ENCODE results near the gene CCDC8. TPM values are rescaled to one million over a fixed set of nuclear protein-coding genes. Genes with fewer than 3 reads are reported as not detected.
"Not testable (repeated sequence)": the region's sequence is repeated elsewhere in the genome, so short reads cannot be mapped to it uniquely, and the experiment has no call there.

Gene CCDC8
- total RNA-seq, 1 experiment from 2014 or later: 27.5 TPM

DNA sequence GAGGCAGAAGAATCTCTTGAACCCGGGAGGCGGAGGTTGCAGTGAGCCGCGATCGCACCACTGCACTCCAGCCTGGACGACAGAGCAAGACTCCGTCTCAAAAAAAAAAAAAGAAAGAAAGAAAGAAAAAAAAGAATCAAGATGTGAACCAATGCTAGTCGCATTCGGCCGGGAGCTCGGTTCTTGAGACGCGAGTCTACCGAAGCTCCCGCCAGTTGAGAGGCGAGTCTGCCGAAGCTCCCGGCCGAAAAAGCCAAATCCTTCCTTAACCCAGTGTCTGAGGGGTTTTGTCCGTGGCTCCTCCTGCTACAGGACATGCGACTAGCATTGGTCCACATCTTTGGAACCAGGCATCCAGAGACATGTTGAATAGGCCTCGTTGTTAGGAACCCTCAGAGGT, 1.5 kb upstream of the CCDC8 start:
- not testable (repeated sequence) for H2BK5ac ChIP-seq (ENCODE audit: insufficient read length, low read length); H3K4me1 ChIP-seq (ENCODE audit: insufficient read depth, low read length); H3T11ph ChIP-seq (ENCODE audit: low read length); H3K4ac ChIP-seq (ENCODE audit: low read depth, low read length); H3K27ac ChIP-seq (ENCODE audit: insufficient read length, low read depth, low read length); H3K9me3 Mint-ChIP-seq; H3K56ac ChIP-seq (ENCODE audit: insufficient read length, low read depth, low read length); H4K5ac ChIP-seq (ENCODE audit: insufficient read length, low read depth, low read length); H4K91ac ChIP-seq (ENCODE audit: insufficient read length, low read depth, low read length); H3K14ac ChIP-seq (ENCODE audit: insufficient read depth, low read length); H3K23ac ChIP-seq (ENCODE audit: insufficient read length, low read depth, low read length); H4K20me1 ChIP-seq (ENCODE audit: control insufficient read depth, insufficient read depth, insufficient read length); H2AFZ ChIP-seq (ENCODE audit: low read length); H3K27ac Mint-ChIP-seq; H3K27me3 ChIP-seq (ENCODE audit: insufficient read depth, low read length); H2BK15ac ChIP-seq (ENCODE audit: low read depth, low read length); H3K18ac ChIP-seq (ENCODE audit: insufficient read length, low read depth, low read length); H3K79me2 ChIP-seq (ENCODE audit: insufficient read depth, low read length); DNase-seq; H2AK5ac ChIP-seq (ENCODE audit: insufficient read length, low read length); H3K9ac ChIP-seq (ENCODE audit: extremely low read depth, insufficient read length, low read length); H3K79me1 ChIP-seq (ENCODE audit: insufficient read depth, low read depth, low read length, poor library complexity, severe bottlenecking); H3K4me2 ChIP-seq (ENCODE audit: insufficient read depth, insufficient read length, low read length); H2BK20ac ChIP-seq (ENCODE audit: low read depth, low read length, poor library complexity, severe bottlenecking); H2BK12ac ChIP-seq (ENCODE audit: insufficient read length, low read depth, low read length); H4K8ac ChIP-seq (replicated peaks; ENCODE audit: insufficient read length, low read depth, low read length); H3K9me3 ChIP-seq (ENCODE audit: control insufficient read depth, low read depth, low read length); H3K4me3 Mint-ChIP-seq
- Mint-ChIP-seq H3K4me1 (peaks cover 31 to 43% of the 10 kb centered on the region in 2 experiments), H3K36me3 (ENCODE audit: insufficient read depth in 1 of 3, low read depth in 3 of 3) (peaks cover 11 to 17% (median 12%) of the 10 kb centered on the region in 3 experiments), H3K27me3 (ENCODE audit: low read depth) (peaks cover 15% of the 10 kb centered on the region)
- no CpG with 5 or more reads among the region's 22 CpGs for WGBS (ENCODE audit: extremely low coverage, insufficient read length, low lambda C conversion rate)
- H2BK120ac ChIP-seq (ENCODE audit: low read depth, low read length, poor library complexity, severe bottlenecking): peak overlapping the region; percentile 54
- peaks cover 20% of the 10 kb centered on the region for H3K23me2 ChIP-seq (ENCODE audit: insufficient read length, low read depth, low read length, poor library complexity, severe bottlenecking)
